Vagina (tissue), 2 donors: ENCODE measurements around the gene BACH1.

ENCODE experiments used
- CTCF ChIP-seq, 3 experiments: fragments of 450-650 bp in 2 of 3; fragments of 200-600 bp in 1 of 3; sonication (generic) in 1 of 3; IDR thresholded peaks; one replicate each; pipeline ENCODE4 v1.5.1; 2017 to 2019; ENCODE audit warnings: antibody characterized with exemption in 3 of 3, mild to moderate bottlenecking in 2 of 3, moderate library complexity in 2 of 3
- POLR2A ChIP-seq, 2 donors: fragments of 450-650 bp; IDR thresholded peaks; one replicate each; pipeline ENCODE4 v1.6.1; 2017; ENCODE audit warnings: antibody characterized with exemption in 2 of 2, mild to moderate bottlenecking in 2 of 2, moderate library complexity in 2 of 2
- POLR2AphosphoS5 ChIP-seq, 2 donors: sonication (generic); formaldehyde crosslinking; IDR thresholded peaks; one replicate each; pipeline ENCODE4 v1.9.0; 2017; ENCODE audit warnings: antibody characterized with exemption in 2 of 2, mild to moderate bottlenecking in 2 of 2, low read depth in 1 of 2; ENCODE audit not compliant: insufficient read depth in 1 of 2

- TF ChIP-seq POLR2A (IDR thresholded peaks at IDR 0.05) (no peak), CTCF (IDR thresholded peaks at IDR 0.05) (no peak), POLR2AphosphoS5 (IDR thresholded peaks at IDR 0.05; ENCODE audit: insufficient read depth in 1 of 2, low read depth in 1 of 2) (no peak)
Measured at GRCh38 chr21:29297483-29298347, 1.0 kb upstream of the BACH1 start.
